Nephron (organoid): ENCODE measurements around the gene EFCAB8.

ENCODE experiments used
- H3K27ac Mint-ChIP-seq, 3 experiments: 2 replicates each; pipeline ENCODE4 v1.8.0; 2020; ENCODE audit warnings: mixed read lengths in 3 of 3, mild to moderate bottlenecking in 2 of 3, moderate library complexity in 1 of 3
- H3K27me3 Mint-ChIP-seq: 2 replicates; pipeline ENCODE4 v1.8.0; 2021; ENCODE audit warnings: low read depth, mild to moderate bottlenecking, moderate library complexity, mixed read lengths
- H3K36me3 Mint-ChIP-seq: 2 replicates; pipeline ENCODE4 v1.8.0; 2020; ENCODE audit warnings: low read depth, mixed read lengths
- H3K4me1 Mint-ChIP-seq: 2 replicates; pipeline ENCODE4 v1.8.0; 2020; ENCODE audit warnings: mixed read lengths
- H3K4me3 Mint-ChIP-seq, 3 experiments: 2 replicates each; pipeline ENCODE4 v1.8.0; 2020; ENCODE audit warnings: mild to moderate bottlenecking in 3 of 3, mixed read lengths in 3 of 3, moderate library complexity in 2 of 3
- H3K9me3 Mint-ChIP-seq: 2 replicates; pipeline ENCODE4 v1.8.0; 2020; ENCODE audit warnings: mixed read lengths
- TF ChIP-seq, protein P1 (sequence below), 3 experiments: fragments of 200-600 bp; sonication (generic); IDR thresholded peaks; one replicate each; pipeline ENCODE4 v1.5.0; 2021; ENCODE audit warnings: antibody characterized with exemption in 3 of 3; ENCODE audit not compliant: unreplicated experiment in 3 of 3

The EFCAB8 gene

GRCh38 chr20:32963176-32963575 is 104.5 kb downstream of the EFCAB8 start:
- H3K27me3 Mint-ChIP-seq: peaks cover 4% of the 10 kb centered on the region
- no peak overlapping the region for H3K27ac Mint-ChIP-seq
- no peaks in the 10 kb centered on the region for H3K4me1 Mint-ChIP-seq
- TF ChIP-seq, protein P1, sequence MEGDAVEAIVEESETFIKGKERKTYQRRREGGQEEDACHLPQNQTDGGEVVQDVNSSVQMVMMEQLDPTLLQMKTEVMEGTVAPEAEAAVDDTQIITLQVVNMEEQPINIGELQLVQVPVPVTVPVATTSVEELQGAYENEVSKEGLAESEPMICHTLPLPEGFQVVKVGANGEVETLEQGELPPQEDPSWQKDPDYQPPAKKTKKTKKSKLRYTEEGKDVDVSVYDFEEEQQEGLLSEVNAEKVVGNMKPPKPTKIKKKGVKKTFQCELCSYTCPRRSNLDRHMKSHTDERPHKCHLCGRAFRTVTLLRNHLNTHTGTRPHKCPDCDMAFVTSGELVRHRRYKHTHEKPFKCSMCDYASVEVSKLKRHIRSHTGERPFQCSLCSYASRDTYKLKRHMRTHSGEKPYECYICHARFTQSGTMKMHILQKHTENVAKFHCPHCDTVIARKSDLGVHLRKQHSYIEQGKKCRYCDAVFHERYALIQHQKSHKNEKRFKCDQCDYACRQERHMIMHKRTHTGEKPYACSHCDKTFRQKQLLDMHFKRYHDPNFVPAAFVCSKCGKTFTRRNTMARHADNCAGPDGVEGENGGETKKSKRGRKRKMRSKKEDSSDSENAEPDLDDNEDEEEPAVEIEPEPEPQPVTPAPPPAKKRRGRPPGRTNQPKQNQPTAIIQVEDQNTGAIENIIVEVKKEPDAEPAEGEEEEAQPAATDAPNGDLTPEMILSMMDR (IDR thresholded peaks at IDR 0.05; ENCODE audit: unreplicated experiment in 3 of 3): no peak
- H3K36me3 Mint-ChIP-seq: no peaks in the 10 kb centered on the region
- no peaks in the 10 kb centered on the region for H3K9me3 Mint-ChIP-seq
- H3K4me3 Mint-ChIP-seq: no peak overlapping the region

DNA sequence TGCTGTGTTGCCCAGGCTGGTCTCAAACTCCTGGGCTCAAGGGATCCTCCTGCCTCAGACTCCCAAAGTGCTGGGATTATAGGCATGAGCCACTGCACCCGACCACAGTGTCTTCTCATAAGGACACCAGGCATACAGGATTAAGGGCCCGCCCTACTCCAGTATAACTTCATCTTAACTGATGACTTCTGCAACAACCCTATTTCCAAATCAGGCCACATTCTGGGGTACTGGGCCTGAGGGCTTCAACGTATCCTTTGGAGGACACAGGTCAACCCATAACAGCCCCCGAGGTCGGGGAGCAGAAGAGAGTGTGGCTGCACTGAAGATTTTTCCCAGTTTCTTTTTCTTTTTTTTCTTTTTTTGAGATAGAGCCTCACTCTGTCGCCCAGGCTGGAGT is 105.9 kb downstream of the EFCAB8 start:
- TF ChIP-seq, protein P1 (IDR thresholded peaks at IDR 0.05; ENCODE audit: unreplicated experiment in 3 of 3): no peak
- no peaks in the 10 kb centered on the region for H3K4me1 Mint-ChIP-seq
- no peak overlapping the region for H3K27ac Mint-ChIP-seq
- H3K4me3 Mint-ChIP-seq: no peak overlapping the region
- H3K9me3 Mint-ChIP-seq: no peaks in the 10 kb centered on the region
- peaks cover 4% of the 10 kb centered on the region for H3K27me3 Mint-ChIP-seq
- no peaks in the 10 kb centered on the region for H3K36me3 Mint-ChIP-seq

DNA sequence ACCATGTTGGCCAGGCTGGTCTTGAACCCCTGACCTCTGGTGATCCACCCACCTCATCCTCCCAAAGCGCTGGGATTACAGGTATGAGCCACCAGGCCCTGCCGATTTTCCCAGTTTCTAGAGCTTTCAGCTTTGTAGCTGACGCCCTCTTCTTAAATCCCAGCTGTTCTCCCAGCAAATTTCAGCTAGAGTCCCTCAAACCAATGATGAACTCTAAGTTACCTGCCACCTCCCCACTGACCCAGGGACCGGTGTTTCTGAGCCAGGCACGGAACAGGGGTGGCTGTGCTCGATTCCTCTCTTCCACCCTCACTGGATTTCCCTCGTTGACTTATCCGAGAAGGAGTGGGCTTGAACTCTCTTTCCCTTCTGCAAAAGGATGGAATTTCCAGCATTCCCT is 106.4 kb downstream of the EFCAB8 start:
- no peaks in the 10 kb centered on the region for H3K4me1 Mint-ChIP-seq
- H3K27me3 Mint-ChIP-seq: peaks cover 7% of the 10 kb centered on the region
- H3K36me3 Mint-ChIP-seq: no peaks in the 10 kb centered on the region

GRCh38 chr20:32965581-32966373 is 107.1 kb downstream of the EFCAB8 start:
- H3K4me3 Mint-ChIP-seq: no peak overlapping the region
- H3K4me1 Mint-ChIP-seq: no peaks in the 10 kb centered on the region
- H3K27ac Mint-ChIP-seq: no peak overlapping the region
- H3K9me3 Mint-ChIP-seq: no peaks in the 10 kb centered on the region
- H3K27me3 Mint-ChIP-seq: peaks cover 8% of the 10 kb centered on the region
- TF ChIP-seq, protein P1 (IDR thresholded peaks at IDR 0.05; ENCODE audit: unreplicated experiment in 3 of 3): no peak
- no peaks in the 10 kb centered on the region for H3K36me3 Mint-ChIP-seq

More for the DNA sequence above, 106.4 kb downstream of the EFCAB8 start:
- H3K9me3 Mint-ChIP-seq: no peaks in the 10 kb centered on the region
- no peak overlapping the region for H3K27ac Mint-ChIP-seq
- TF ChIP-seq, protein P1 (IDR thresholded peaks at IDR 0.05; ENCODE audit: unreplicated experiment in 3 of 3): no peak
- no peak overlapping the region for H3K4me3 Mint-ChIP-seq

GRCh38 chr20:32966382-32966781 is 107.7 kb downstream of the EFCAB8 start:
- Mint-ChIP-seq H3K36me3 (no peaks in the 10 kb centered on the region), H3K4me1 (no peaks in the 10 kb centered on the region), H3K4me3 (no peak overlapping the region), H3K27ac (no peak overlapping the region), H3K27me3 (peaks cover 8% of the 10 kb centered on the region), H3K9me3 (no peaks in the 10 kb centered on the region)
- TF ChIP-seq, protein P1 (IDR thresholded peaks at IDR 0.05; ENCODE audit: unreplicated experiment in 3 of 3): no peak
